Cardiac fibroblast (primary cell): Measurements from ENCODE around the gene ADAMTSL3.
A peak's percentile ranks its signal among the peaks of the same experiment; 100 is the strongest.

Experiments used
- DNase-seq, 2 donors: peaks; one replicate each; pipeline versions ENCODE4 v3.0.0 to v3.0.0-alpha.2; 2010; ENCODE audit warnings: low read depth in 2 of 2
- H3K4me3 ChIP-seq, 2 donors: replicated peaks in 1 of 2; 1 replicate in 1 of 2; 2 replicates in 1 of 2; pipeline ENCODE4 v1.5.1; 2011; ENCODE audit warnings: low read depth in 2 of 2, low read length in 2 of 2, mild to moderate bottlenecking in 2 of 2, moderate library complexity in 1 of 2
- TF ChIP-seq, protein P1 (sequence below): IDR thresholded peaks from one replicate; pipeline ENCODE4 v1.5.1; 2011; ENCODE audit warnings: low read depth, mild to moderate bottlenecking, low read length, inconsistent platforms

The ADAMTSL3 gene

GRCh38 chr15:83899670-83900069 lies 245.7 kb downstream of the ADAMTSL3 start:
- TF ChIP-seq, protein P1, sequence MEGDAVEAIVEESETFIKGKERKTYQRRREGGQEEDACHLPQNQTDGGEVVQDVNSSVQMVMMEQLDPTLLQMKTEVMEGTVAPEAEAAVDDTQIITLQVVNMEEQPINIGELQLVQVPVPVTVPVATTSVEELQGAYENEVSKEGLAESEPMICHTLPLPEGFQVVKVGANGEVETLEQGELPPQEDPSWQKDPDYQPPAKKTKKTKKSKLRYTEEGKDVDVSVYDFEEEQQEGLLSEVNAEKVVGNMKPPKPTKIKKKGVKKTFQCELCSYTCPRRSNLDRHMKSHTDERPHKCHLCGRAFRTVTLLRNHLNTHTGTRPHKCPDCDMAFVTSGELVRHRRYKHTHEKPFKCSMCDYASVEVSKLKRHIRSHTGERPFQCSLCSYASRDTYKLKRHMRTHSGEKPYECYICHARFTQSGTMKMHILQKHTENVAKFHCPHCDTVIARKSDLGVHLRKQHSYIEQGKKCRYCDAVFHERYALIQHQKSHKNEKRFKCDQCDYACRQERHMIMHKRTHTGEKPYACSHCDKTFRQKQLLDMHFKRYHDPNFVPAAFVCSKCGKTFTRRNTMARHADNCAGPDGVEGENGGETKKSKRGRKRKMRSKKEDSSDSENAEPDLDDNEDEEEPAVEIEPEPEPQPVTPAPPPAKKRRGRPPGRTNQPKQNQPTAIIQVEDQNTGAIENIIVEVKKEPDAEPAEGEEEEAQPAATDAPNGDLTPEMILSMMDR, result no peak
- no peak for DNase-seq

DNA sequence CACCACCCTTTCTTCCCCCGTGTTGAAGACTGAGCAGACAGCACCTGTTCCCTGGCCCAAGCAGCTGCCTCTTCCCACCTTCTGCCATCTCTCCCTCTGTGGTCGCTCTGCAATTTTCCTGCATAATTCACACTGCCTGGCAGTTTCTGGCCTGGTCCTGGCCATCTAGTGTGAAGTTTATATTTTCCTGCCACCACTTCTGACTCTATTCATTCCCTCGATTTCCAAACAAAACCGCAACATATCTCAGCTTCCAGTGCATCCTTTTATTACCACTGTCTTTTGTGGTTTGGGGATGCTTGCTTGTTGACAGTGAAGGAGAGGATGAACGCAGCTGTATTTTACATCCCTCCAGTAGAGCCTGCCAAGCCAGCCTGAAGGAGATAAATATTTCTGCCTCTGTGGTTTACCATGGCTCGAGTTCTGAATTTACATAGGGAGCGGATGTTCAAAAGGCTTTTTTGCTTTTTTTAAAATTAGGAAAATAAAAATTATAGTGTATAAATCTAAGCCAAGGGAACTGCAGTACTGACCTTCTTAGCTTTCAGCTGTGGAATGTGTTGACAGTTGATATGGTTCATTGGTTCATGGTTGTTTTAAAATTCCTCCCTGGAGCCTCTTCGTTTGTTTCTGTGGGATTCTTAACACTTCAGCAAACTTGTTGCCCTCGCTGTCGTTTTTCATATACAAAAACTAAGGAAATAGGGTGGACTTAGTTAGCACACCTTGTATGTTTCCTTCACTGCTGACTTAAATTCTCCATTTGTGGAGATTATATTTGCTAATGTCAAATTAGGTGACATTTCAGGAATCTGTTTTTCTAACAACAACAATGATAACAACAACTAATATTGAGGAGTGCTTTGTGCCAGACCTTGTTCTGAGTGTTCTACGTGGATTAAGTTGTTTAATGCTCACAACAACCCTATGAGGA lies 250.5 kb downstream of the ADAMTSL3 start:
- DNase-seq, result peak; percentile 15 to 70
- TF ChIP-seq, protein P1, result no peak
- no peak overlapping the region for H3K4me3 ChIP-seq

More at GRCh38 chr15:83899670-83900069, 245.7 kb downstream of the ADAMTSL3 start:
- no peak overlapping the region for H3K4me3 ChIP-seq

DNA sequence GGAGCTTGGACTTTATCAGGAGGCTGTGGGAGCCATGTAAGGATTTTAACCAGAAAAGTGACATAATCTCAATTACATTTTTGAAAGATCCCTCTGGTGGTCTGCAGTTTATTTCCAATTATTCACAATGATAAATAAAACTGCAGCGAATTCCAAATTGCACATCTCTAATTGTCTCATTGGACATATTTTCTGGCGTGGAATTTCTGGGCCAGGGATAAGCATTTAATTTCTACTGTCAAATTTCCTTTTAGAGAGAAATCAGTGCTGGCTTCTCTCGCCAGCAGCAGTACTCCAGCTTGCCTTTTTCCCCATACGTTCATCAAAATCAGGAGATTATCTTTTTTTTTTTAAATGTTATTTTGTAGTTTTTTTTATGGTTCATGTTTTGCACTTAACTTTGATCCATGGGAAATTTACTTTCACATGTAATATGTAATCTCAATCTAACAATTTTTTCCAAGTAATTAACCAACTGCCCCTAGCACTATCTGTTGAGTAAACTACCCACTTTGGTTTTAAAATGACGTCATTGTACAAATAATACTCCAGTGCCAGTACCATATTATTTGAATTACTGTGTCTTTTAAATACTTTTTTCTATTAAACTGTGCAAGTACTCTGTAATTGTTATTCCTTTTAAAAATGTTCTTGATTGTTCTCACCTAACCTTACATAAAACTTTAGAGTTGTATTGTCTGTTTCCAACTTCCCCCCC lies 251.8 kb downstream of the ADAMTSL3 start:
- no peak for DNase-seq
- H3K4me3 ChIP-seq, result no peak overlapping the region
- TF ChIP-seq, protein P1, result no peak

DNA sequence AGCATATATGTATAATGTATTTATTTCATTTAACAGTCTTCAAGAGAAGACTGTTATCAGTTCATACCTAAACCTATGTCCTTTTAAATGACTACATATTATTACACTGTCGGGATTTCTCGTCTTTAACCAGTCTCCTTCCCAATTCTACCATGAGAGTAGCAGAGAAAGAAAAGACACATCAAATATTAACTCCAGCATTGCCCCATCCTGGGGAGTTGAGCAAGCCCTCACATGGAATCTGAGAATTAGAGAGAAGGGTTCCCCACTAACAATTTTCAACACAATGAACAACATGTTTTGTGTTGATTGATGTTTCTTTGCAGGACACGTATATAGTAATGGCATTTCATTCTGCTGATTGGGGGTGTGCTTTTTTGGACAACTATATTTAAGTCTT lies 257.4 kb downstream of the ADAMTSL3 start:
- no peak overlapping the region for H3K4me3 ChIP-seq
- TF ChIP-seq, protein P1, result no peak
- no peak for DNase-seq

DNA sequence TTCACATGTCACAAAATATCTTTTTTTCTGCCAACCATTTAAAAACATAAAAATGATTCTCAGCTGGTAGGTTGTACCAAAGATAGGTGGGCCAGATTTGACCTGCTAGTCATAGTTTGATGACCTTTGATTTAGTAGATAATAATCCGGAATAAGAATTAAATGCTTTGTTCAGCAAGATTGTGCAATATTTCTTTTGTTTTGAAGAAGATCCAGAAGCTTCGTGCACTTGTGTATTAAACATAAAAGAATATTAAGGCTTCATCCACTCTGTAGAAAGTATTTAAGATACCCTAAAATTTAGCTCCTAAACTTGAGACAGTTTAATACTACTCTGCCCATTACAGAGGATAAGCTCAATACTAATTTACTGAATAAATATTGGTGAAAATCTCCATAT lies 258.4 kb downstream of the ADAMTSL3 start:
- DNase-seq, result no peak
- H3K4me3 ChIP-seq, result no peak overlapping the region
- TF ChIP-seq, protein P1, result no peak

DNA sequence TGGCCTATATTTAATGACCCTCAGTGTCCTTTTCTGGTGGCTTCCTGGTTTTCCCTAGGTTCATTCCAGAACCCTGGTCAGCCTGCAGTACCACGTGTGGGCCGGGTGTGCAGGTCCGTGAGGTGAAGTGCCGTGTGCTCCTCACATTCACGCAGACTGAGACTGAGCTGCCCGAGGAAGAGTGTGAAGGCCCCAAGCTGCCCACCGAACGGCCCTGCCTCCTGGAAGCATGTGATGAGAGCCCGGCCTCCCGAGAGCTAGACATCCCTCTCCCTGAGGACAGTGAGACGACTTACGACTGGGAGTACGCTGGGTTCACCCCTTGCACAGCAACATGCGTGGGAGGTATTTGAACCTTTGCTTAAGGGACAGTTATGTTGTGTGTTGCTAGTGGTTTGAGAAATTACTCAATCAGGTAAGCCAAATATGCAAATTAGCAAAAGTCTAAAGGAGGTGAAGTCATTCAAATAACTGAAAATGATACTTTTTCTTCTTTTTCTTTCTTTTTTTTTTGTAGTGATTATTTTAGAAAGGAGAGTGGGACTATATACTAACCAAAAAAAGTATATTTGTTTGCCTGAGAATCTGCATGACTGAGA lies 259.2 kb downstream of the ADAMTSL3 start:
- H3K4me3 ChIP-seq, result no peak overlapping the region
- DNase-seq, result no peak

More for the DNA sequence above, 259.2 kb downstream of the ADAMTSL3 start:
- TF ChIP-seq, protein P1, result no peak
